Esophagus muscularis mucosa (tissue), 4 donors: Measurements from ENCODE around the gene RAB40B. TPM values are rescaled to one million over a fixed set of nuclear protein-coding genes. Genes with fewer than 3 reads are reported as not detected.
A peak's percentile ranks its signal among the peaks of the same experiment; 100 is the strongest.

Source experiments
- DNase-seq: peaks from one replicate; pipeline ENCODE4 v3.0.0-alpha.2; 2017; ENCODE audit errors: extremely low spot score
- H3K27ac ChIP-seq, 4 donors: fragments of 200-600 bp; sonication (generic); replicated peaks in 1 of 4; 1 replicate in 3 of 4; 2 replicates in 1 of 4; pipeline ENCODE4 v1.5.1; 2016 to 2019; ENCODE audit warnings: mild to moderate bottlenecking in 1 of 4
- H3K27me3 ChIP-seq, 4 donors: fragments of 200-600 bp; sonication (generic); one replicate each; pipeline versions ENCODE4 v1.5.1 to v1.6.0; 2016 to 2019
- H3K36me3 ChIP-seq, 4 donors: fragments of 200-600 bp; sonication (generic); one replicate each; pipeline ENCODE4 v1.5.1; 2016 to 2019
- H3K4me1 ChIP-seq, 4 donors: fragments of 200-600 bp; sonication (generic); one replicate each; pipeline ENCODE4 v1.5.1; 2016 to 2019
- H3K4me3 ChIP-seq, 4 donors: fragments of 200-600 bp; sonication (generic); 1 replicate in 2 of 4; 2 replicates in 2 of 4; pipeline ENCODE4 v1.5.1; 2016 to 2019; ENCODE audit warnings: mild to moderate bottlenecking in 4 of 4, moderate library complexity in 1 of 4
- H3K9me3 ChIP-seq, 4 donors: fragments of 200-600 bp; sonication (generic); 1 replicate in 3 of 4; 2 replicates in 1 of 4; pipeline ENCODE4 v1.5.1; 2016 to 2019
- CTCF ChIP-seq, 3 experiments: fragments of 200-600 bp in 2 of 3; fragments of 450-650 bp in 1 of 3; sonication (generic) in 2 of 3; IDR thresholded peaks; one replicate each; pipeline ENCODE4 v1.5.1; 2017 to 2019; ENCODE audit warnings: antibody characterized with exemption in 3 of 3, mild to moderate bottlenecking in 2 of 3, moderate library complexity in 1 of 3
- EP300 ChIP-seq: sonication (generic); formaldehyde crosslinking; IDR thresholded peaks from one replicate; pipeline ENCODE4 v1.6.1; 2017; ENCODE audit warnings: antibody characterized with exemption
- POLR2A ChIP-seq: fragments of 450-650 bp; IDR thresholded peaks from one replicate; pipeline ENCODE4 v1.6.1; 2017; ENCODE audit warnings: antibody characterized with exemption, moderate library complexity, mild to moderate bottlenecking, low read depth
- POLR2AphosphoS5 ChIP-seq, 2 donors: sonication (generic); formaldehyde crosslinking; IDR thresholded peaks; one replicate each; pipeline ENCODE4 v1.6.1; 2017; ENCODE audit warnings: antibody characterized with exemption in 2 of 2
- WGBS: methylation state at CpG from one replicate; pipeline ENCODE4 v1.1.5; 2018; 5-methylcytosine and 5-hydroxymethylcytosine counted together
- intact Hi-C: fragments of 100-400 bp; cut with DNase I; formaldehyde crosslinking; loops from one replicate; pipeline ENCODE4 v1.15.1; 2023
- total RNA-seq, 4 donors: library from RNA; depleted of rRNA; stranded (reverse); fragments of >200 nt; gene quantifications; one replicate each; pipeline versions ENCODE4 v1.1.0 to v1.2.1, GENCODE V29; 2016

Gene RAB40B
- total RNA-seq, 4 donors from 2014 or later, result 6.2 to 24.3 (median 19.4) TPM

- 60% methylated on average over 5 of the region's 20 CpGs for WGBS
- intact Hi-C loops, result loop anchor here (2.0 kb wide), 1 partner anchor 106 kb away; no protein-coding TSS in a partner anchor
These were observed 29.8 kb downstream of the RAB40B start for GRCh38 chr17:82668631-82669099.

GRCh38 chr17:82668024-82668630, 30.4 kb downstream of the RAB40B start:
- intact Hi-C loops, result loop anchor here (2.0 kb wide), 1 partner anchor 107 kb away; no protein-coding TSS in a partner anchor
- no peak for TF ChIP-seq CTCF (IDR thresholded peaks at IDR 0.05)
- TF ChIP-seq POLR2A, result no peak
- no peak for TF ChIP-seq POLR2AphosphoS5 (IDR thresholded peaks at IDR 0.05)
- TF ChIP-seq EP300, result no peak
- Histone ChIP-seq H3K27ac (peak overlapping the region in 1 of 4 donors; percentile 52), H3K27me3 (no peaks in the 10 kb centered on the region), H3K36me3 (peaks cover 0 to 22% (median 16%) of the 10 kb centered on the region in 4 donors), H3K9me3 (no peaks in the 10 kb centered on the region), H3K4me1 (peaks cover 7 to 17% (median 11%) of the 10 kb centered on the region in 4 donors), H3K4me3 (no peak overlapping the region)
- no peak for DNase-seq
- WGBS, result 90% methylated on average over 6 of the region's 16 CpGs

More at GRCh38 chr17:82668631-82669099, 29.8 kb downstream of the RAB40B start:
- H3K4me1 ChIP-seq, result peaks cover 7 to 17% (median 11%) of the 10 kb centered on the region in 4 donors
- DNase-seq, result no peak
- peak overlapping the region in 2 of 4 donors; percentile 49 to 52 for H3K27ac ChIP-seq
- H3K36me3 ChIP-seq, result peaks cover 0 to 17% (median 11%) of the 10 kb centered on the region in 4 donors
- peak; percentile 51 to 73 (median 64) for TF ChIP-seq CTCF (IDR thresholded peaks at IDR 0.05)
- no peak for TF ChIP-seq POLR2A
- TF ChIP-seq POLR2AphosphoS5 (IDR thresholded peaks at IDR 0.05), result peak in 1 of 2 donors; percentile 11
- TF ChIP-seq EP300, result no peak
- H3K27me3 ChIP-seq, result no peaks in the 10 kb centered on the region
- peak overlapping the region in 1 of 4 donors; percentile 20 for H3K4me3 ChIP-seq
- H3K9me3 ChIP-seq, result no peaks in the 10 kb centered on the region

- no peak for DNase-seq
- peaks cover 7 to 17% (median 11%) of the 10 kb centered on the region in 4 donors for H3K4me1 ChIP-seq
- TF ChIP-seq CTCF (IDR thresholded peaks at IDR 0.05) (no peak), EP300 (no peak), POLR2A (no peak), POLR2AphosphoS5 (IDR thresholded peaks at IDR 0.05) (no peak)
- peaks cover 0 to 27% (median 18%) of the 10 kb centered on the region in 4 donors for H3K36me3 ChIP-seq
- 87% methylated on average over 7 of the region's 15 CpGs for WGBS
- intact Hi-C loops, result no loop called here
- no peak overlapping the region for H3K4me3 ChIP-seq
- H3K27me3 ChIP-seq, result no peaks in the 10 kb centered on the region
- H3K9me3 ChIP-seq, result no peaks in the 10 kb centered on the region
- no peak overlapping the region for H3K27ac ChIP-seq
These were observed 30.9 kb downstream of the RAB40B start for GRCh38 chr17:82667668-82668000.

- H3K4me3 ChIP-seq, result no peak overlapping the region
- H3K27me3 ChIP-seq, result no peaks in the 10 kb centered on the region
- TF ChIP-seq POLR2AphosphoS5 (IDR thresholded peaks at IDR 0.05) (no peak), POLR2A (no peak)
- no peak overlapping the region for H3K27ac ChIP-seq
- 87% methylated on average over 18 of the region's 28 CpGs for WGBS
- peaks cover 0 to 33% (median 21%) of the 10 kb centered on the region in 4 donors for H3K36me3 ChIP-seq
- H3K9me3 ChIP-seq, result no peaks in the 10 kb centered on the region
- no peak for DNase-seq
- intact Hi-C loops, result no loop called here
- peaks cover 7 to 17% (median 11%) of the 10 kb centered on the region in 4 donors for H3K4me1 ChIP-seq
These were observed 31.4 kb downstream of the RAB40B start for GRCh38 chr17:82666931-82667667.

GRCh38 chr17:82665891-82666290, 32.6 kb downstream of the RAB40B start:
- no peak for DNase-seq
- Histone ChIP-seq H3K27ac (no peak overlapping the region), H3K36me3 (peaks cover 0 to 40% (median 26%) of the 10 kb centered on the region in 4 donors), H3K27me3 (no peaks in the 10 kb centered on the region), H3K4me1 (peaks cover 7 to 17% (median 11%) of the 10 kb centered on the region in 4 donors), H3K9me3 (no peaks in the 10 kb centered on the region), H3K4me3 (no peak overlapping the region)
- intact Hi-C loops, result no loop called here
- 84% methylated on average over 6 of the region's 6 CpGs for WGBS
- TF ChIP-seq EP300, result no peak
- TF ChIP-seq POLR2AphosphoS5 (IDR thresholded peaks at IDR 0.05), result no peak
- no peak for TF ChIP-seq POLR2A
- TF ChIP-seq CTCF (IDR thresholded peaks at IDR 0.05), result no peak
